HL-60 (cell line): ENCODE measurements around the gene CIZ1.

ENCODE experiments used
- DNase-seq, 2 experiments: peaks; one replicate each; pipeline ENCODE4 v3.0.0-alpha.2; 2010 to 2020; ENCODE audit warnings: low read depth in 1 of 2, low spot score in 1 of 2
- H3K27ac ChIP-seq: fragments of 250-450 bp; sonication (Bioruptor Pico); replicated peaks from 2 replicates; pipeline ENCODE4 v1.5.1; 2020; ENCODE audit warnings: mild to moderate bottlenecking, moderate library complexity
- H3K27me3 ChIP-seq: fragments of 250-450 bp; sonication (Bioruptor Pico); 2 replicates; pipeline ENCODE4 v1.5.1; 2021; ENCODE audit warnings: mild to moderate bottlenecking, moderate library complexity; ENCODE audit not compliant: insufficient read depth, poor library complexity, severe bottlenecking
- H3K4me3 ChIP-seq: replicated peaks from 2 replicates; pipeline ENCODE4 v1.5.1; 2011; ENCODE audit warnings: mild to moderate bottlenecking, control low read depth, low read length; ENCODE audit not compliant: insufficient read depth
- GABPA ChIP-seq: IDR thresholded peaks from 2 replicates; pipeline ENCODE4 v1.6.1; 2012; ENCODE audit warnings: low read depth
- POLR2AphosphoS5 ChIP-seq: IDR thresholded peaks from 2 replicates; pipeline ENCODE4 v1.6.1; 2012; ENCODE audit warnings: low read depth
- SPI1 ChIP-seq: IDR thresholded peaks from 2 replicates; pipeline ENCODE4 v1.6.1; 2012; ENCODE audit warnings: low read depth, mild to moderate bottlenecking, borderline replicate concordance
- TF ChIP-seq, protein P1 (sequence below): IDR thresholded peaks from one replicate; pipeline ENCODE4 v1.5.1; 2011; ENCODE audit warnings: low read length, control low read depth, inconsistent platforms; ENCODE audit not compliant: insufficient read depth
- TF ChIP-seq, protein P2 (sequence below): IDR thresholded peaks from 2 replicates; pipeline ENCODE4 v1.6.1; 2012; ENCODE audit warnings: low read depth; ENCODE audit not compliant: insufficient replicate concordance

CIZ1 gene

DNA sequence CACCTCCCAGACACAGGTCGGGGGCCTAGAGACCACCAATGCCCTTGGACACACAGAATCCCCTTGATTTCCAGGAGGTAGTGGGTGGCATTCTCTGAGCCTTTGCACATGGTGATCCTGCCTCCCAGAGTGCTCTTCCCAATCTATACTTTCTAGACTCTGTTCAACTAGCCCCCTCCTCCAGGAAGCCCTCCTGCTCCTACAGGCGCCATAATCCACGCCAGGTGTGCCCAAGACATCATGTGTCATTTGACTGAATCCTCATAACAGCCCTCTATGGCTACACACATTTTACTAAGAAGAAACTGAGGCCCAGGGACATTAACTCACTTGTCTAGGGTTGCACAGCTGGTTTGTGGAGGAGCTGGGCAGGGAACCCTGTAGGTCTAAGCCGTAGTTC is 24.2 kb downstream of the CIZ1 start:
- no peak overlapping the region for H3K27ac ChIP-seq
- H3K27me3 ChIP-seq, result no peaks in the 10 kb centered on the region
- no peak for DNase-seq
- H3K4me3 ChIP-seq, result no peak overlapping the region
- TF ChIP-seq POLR2AphosphoS5 (no peak), GABPA (no peak), SPI1 (no peak)
- TF ChIP-seq, protein P1, sequence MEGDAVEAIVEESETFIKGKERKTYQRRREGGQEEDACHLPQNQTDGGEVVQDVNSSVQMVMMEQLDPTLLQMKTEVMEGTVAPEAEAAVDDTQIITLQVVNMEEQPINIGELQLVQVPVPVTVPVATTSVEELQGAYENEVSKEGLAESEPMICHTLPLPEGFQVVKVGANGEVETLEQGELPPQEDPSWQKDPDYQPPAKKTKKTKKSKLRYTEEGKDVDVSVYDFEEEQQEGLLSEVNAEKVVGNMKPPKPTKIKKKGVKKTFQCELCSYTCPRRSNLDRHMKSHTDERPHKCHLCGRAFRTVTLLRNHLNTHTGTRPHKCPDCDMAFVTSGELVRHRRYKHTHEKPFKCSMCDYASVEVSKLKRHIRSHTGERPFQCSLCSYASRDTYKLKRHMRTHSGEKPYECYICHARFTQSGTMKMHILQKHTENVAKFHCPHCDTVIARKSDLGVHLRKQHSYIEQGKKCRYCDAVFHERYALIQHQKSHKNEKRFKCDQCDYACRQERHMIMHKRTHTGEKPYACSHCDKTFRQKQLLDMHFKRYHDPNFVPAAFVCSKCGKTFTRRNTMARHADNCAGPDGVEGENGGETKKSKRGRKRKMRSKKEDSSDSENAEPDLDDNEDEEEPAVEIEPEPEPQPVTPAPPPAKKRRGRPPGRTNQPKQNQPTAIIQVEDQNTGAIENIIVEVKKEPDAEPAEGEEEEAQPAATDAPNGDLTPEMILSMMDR, result no peak
- TF ChIP-seq, protein P2, sequence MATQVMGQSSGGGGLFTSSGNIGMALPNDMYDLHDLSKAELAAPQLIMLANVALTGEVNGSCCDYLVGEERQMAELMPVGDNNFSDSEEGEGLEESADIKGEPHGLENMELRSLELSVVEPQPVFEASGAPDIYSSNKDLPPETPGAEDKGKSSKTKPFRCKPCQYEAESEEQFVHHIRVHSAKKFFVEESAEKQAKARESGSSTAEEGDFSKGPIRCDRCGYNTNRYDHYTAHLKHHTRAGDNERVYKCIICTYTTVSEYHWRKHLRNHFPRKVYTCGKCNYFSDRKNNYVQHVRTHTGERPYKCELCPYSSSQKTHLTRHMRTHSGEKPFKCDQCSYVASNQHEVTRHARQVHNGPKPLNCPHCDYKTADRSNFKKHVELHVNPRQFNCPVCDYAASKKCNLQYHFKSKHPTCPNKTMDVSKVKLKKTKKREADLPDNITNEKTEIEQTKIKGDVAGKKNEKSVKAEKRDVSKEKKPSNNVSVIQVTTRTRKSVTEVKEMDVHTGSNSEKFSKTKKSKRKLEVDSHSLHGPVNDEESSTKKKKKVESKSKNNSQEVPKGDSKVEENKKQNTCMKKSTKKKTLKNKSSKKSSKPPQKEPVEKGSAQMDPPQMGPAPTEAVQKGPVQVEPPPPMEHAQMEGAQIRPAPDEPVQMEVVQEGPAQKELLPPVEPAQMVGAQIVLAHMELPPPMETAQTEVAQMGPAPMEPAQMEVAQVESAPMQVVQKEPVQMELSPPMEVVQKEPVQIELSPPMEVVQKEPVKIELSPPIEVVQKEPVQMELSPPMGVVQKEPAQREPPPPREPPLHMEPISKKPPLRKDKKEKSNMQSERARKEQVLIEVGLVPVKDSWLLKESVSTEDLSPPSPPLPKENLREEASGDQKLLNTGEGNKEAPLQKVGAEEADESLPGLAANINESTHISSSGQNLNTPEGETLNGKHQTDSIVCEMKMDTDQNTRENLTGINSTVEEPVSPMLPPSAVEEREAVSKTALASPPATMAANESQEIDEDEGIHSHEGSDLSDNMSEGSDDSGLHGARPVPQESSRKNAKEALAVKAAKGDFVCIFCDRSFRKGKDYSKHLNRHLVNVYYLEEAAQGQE, result no peak

DNA sequence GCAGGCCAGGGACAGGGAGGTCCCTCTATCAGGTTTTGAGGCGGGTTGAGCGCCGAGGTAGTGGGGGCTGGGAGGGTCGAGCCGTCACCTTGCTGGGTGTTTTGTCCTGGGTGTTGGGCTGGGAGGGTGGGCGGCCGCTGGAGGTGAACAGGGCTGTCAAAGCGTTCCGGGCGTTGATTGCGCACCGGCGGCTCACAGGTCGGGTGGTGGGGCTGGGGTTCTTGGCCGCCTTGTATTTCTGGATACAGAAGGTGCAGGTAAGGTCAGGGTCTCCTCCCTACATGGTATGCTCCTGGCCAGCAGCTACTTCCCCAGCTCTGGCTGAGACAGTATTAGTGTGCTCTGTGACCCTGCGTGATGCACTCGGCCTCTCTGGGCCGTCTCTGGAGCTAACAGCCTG is 25.2 kb downstream of the CIZ1 start:
- no peaks in the 10 kb centered on the region for H3K27me3 ChIP-seq
- H3K4me3 ChIP-seq, result no peak overlapping the region
- H3K27ac ChIP-seq, result no peak overlapping the region
- TF ChIP-seq GABPA, result no peak
- TF ChIP-seq, protein P1, result no peak
- TF ChIP-seq POLR2AphosphoS5, result no peak
- DNase-seq, result no peak

DNA sequence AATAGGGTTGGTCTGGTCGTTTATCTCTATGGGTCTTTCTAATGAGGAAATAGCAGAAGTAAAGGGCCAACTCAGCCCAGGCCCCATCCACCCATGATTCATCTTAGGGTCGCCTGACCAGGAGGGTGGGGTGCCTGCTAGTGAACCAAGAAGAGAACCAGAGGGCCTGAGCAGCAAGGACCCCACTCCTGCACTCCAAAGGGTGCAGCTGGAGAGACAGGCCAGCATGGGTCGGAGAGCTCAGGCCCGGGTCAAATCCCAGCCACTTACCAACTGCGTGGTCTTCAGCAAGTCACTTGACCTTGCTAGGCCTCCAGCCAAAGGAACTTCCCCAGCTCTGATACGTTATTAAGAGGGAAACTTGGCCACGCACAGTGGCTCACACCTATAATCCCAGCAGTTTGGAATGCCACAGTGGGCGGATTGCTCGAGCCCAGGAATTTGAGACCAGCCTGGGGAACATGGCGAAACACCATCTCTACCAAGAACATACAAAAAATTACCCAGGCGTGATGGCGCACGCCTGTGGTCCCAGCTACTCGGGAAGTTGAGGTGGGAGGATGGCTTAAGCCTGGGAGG is 27.0 kb downstream of the CIZ1 start:
- no peak for DNase-seq
- TF ChIP-seq, protein P2, result no peak
- TF ChIP-seq, protein P1, result no peak
- no peak for TF ChIP-seq SPI1
- no peak for TF ChIP-seq GABPA
- TF ChIP-seq POLR2AphosphoS5, result no peak
- Histone ChIP-seq H3K27ac (no peak overlapping the region), H3K4me3 (no peak overlapping the region), H3K27me3 (no peaks in the 10 kb centered on the region)
